Esophagus squamous epithelium (tissue), 4 donors: ENCODE results near the gene DLK2.

Experiments used
- POLR2A ChIP-seq, 4 donors: fragments of 450-650 bp; IDR thresholded peaks; one replicate each; pipeline ENCODE4 v1.6.1; 2017; ENCODE audit warnings: antibody characterized with exemption in 4 of 4, mild to moderate bottlenecking in 4 of 4, moderate library complexity in 3 of 4
- TF ChIP-seq, protein P1 (sequence below), 6 experiments: fragments of 450-650 bp in 4 of 6; fragments of 200-600 bp in 2 of 6; sonication (generic) in 2 of 6; IDR thresholded peaks; one replicate each; pipeline ENCODE4 v1.5.1; 2016 to 2019; ENCODE audit warnings: antibody characterized with exemption in 6 of 6, mild to moderate bottlenecking in 4 of 6, moderate library complexity in 4 of 6

- TF ChIP-seq, protein P1, sequence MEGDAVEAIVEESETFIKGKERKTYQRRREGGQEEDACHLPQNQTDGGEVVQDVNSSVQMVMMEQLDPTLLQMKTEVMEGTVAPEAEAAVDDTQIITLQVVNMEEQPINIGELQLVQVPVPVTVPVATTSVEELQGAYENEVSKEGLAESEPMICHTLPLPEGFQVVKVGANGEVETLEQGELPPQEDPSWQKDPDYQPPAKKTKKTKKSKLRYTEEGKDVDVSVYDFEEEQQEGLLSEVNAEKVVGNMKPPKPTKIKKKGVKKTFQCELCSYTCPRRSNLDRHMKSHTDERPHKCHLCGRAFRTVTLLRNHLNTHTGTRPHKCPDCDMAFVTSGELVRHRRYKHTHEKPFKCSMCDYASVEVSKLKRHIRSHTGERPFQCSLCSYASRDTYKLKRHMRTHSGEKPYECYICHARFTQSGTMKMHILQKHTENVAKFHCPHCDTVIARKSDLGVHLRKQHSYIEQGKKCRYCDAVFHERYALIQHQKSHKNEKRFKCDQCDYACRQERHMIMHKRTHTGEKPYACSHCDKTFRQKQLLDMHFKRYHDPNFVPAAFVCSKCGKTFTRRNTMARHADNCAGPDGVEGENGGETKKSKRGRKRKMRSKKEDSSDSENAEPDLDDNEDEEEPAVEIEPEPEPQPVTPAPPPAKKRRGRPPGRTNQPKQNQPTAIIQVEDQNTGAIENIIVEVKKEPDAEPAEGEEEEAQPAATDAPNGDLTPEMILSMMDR (IDR thresholded peaks at IDR 0.05): no peak
- TF ChIP-seq POLR2A (IDR thresholded peaks at IDR 0.05): no peak
These were observed 12.4 kb upstream of the DLK2 start for GRCh38 chr6:43467752-43468151.
